HAP-1 (cell line): ENCODE data around the gene IFT81.
"Not testable (repeated sequence)": the region's sequence is repeated elsewhere in the genome, so short reads cannot be mapped to it uniquely, and the experiment has no call there.

Source experiments
- DNase-seq, 2 experiments: peaks; one replicate each; pipeline ENCODE4 v3.0.0-alpha.2; 2016 to 2020; ENCODE audit warnings: low spot score in 2 of 2
- H3K27me3 ChIP-seq: fragments of 250-450 bp; sonication (Bioruptor Pico); 2 replicates; pipeline ENCODE4 v1.5.1; 2020; ENCODE audit warnings: low read depth, mild to moderate bottlenecking, moderate library complexity
- H3K36me3 ChIP-seq: fragments of 250-450 bp; sonication (Bioruptor Pico); replicated peaks from 2 replicates; pipeline ENCODE4 v1.5.1; 2020; ENCODE audit warnings: mild to moderate bottlenecking
- H3K4me1 ChIP-seq: fragments of 250-450 bp; sonication (Bioruptor Pico); 2 replicates; pipeline ENCODE4 v1.5.1; 2020; ENCODE audit warnings: mild to moderate bottlenecking
- H3K4me3 ChIP-seq: fragments of 250-450 bp; sonication (Bioruptor Pico); 2 replicates; pipeline ENCODE4 v1.5.1; 2020; ENCODE audit warnings: mild to moderate bottlenecking, moderate library complexity
- H3K9me3 ChIP-seq: fragments of 250-450 bp; sonication (Bioruptor Pico); 2 replicates; pipeline ENCODE4 v1.5.1; 2020; ENCODE audit warnings: mild to moderate bottlenecking, moderate library complexity
- in situ Hi-C: fragments of 300-500 bp; cut with MboI; formaldehyde crosslinking; loops from 3 replicates; pipeline ENCODE4 v1.14.3; 2020; ENCODE audit warnings: low sequenced_read_pairs, inconsistent platforms, mixed read lengths

The IFT81 gene

DNA sequence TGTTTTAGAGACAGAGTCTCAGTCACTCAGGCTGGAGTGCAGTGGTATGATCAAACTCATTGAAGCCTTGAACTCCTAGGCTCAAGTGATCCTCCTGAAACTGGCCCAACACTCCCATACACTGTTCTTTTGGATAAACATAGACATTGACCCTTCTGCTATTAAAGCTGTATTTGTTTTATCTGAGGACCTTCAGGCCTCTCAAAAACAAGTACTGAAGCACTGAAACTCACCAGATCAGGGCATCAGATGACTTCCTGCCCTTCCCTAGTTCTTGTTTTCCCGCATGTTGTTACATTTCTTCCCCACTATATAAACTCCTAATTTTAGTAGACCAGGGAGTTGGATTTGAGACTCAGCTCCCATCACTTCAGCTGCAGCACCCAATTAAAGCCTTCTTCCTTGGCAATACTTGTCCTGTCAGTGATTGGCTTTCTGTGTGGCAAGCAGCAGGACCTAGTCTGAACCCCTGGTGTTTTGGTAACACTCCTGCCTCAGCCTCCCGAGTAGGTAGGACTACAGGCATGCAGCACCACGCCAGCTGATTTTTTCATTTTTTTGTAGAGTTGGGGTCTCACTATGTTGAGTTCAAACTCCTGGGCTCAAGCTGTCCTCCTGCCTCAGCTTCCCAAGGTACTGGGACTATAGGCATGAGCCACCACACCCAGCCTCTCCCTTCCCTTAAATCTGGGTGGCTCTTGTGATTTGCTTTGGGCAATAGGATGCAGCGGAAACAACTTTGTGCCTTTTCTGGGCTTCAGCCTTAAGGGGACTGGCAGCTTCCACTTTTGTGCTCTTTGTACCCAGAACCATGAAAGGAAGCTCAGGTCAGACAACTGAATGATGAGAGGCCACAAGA lies 12.5 kb upstream of the IFT81 start:
- in situ Hi-C loops: loop anchor here (25.0 kb wide), 1 partner anchor 176 kb away; the partner anchor contains the start of gene ATP2A2
- H3K4me3 ChIP-seq: no peak overlapping the region
- no peaks in the 10 kb centered on the region for H3K27me3 ChIP-seq
- no peaks in the 10 kb centered on the region for H3K36me3 ChIP-seq
- DNase-seq: no peak
- H3K4me1 ChIP-seq: peaks cover 15% of the 10 kb centered on the region
- H3K9me3 ChIP-seq: peaks cover 3% of the 10 kb centered on the region; the same call in 1 of the 2 replicates

DNA sequence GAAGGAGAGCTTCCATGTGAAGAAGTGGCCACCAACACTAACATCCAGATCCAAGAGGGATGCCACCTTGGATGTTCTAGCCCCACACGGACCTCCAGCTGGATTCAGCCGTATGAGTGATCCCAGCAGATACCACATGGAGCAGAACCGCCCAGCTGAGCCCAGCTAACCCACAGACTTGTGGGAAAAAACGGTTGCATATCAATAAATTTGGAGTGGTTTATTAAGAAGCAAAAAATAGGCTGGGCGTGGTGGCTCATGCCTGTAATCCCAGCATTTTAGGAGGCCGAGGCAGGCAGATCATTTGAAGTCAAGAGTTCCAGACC lies 11.9 kb upstream of the IFT81 start:
- no peak for DNase-seq
- Histone ChIP-seq H3K27me3 (no peaks in the 10 kb centered on the region), H3K4me1 (peaks cover 15% of the 10 kb centered on the region), H3K9me3 (peaks cover 3% of the 10 kb centered on the region; the same call in 1 of the 2 replicates), H3K4me3 (no peak overlapping the region), H3K36me3 (no peaks in the 10 kb centered on the region)
- in situ Hi-C loops: loop anchor here (25.0 kb wide), 1 partner anchor 175 kb away; the partner anchor contains the start of gene ATP2A2

DNA sequence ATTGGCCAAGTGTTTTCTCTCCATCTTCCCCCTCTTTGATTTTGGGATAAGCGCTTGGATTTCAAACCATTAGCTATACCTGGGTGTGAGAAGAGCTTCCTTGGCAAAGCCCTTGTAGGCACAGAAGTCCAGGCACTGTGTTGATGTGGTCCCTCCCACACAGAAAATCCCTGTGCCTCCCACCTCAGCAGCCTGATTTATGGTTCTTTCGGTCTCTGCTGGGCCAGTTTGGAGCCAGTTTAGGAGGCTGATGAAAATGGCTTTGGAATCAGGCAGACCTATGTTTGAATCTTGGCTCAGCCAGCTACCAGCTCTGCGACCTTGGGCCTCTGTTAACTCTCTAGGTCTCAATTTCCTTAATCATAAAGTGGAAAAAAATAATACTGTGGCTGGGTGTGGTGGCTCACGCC lies 9.6 kb upstream of the IFT81 start:
- H3K9me3 ChIP-seq: peaks cover 3% of the 10 kb centered on the region; the same call in 1 of the 2 replicates
- no peak for DNase-seq
- no peaks in the 10 kb centered on the region for H3K27me3 ChIP-seq
- H3K36me3 ChIP-seq: no peaks in the 10 kb centered on the region
- peaks cover 6% of the 10 kb centered on the region for H3K4me1 ChIP-seq
- in situ Hi-C loops: loop anchor here (25.0 kb wide), 1 partner anchor 173 kb away; the partner anchor contains the start of gene ATP2A2
- H3K4me3 ChIP-seq: no peak overlapping the region

DNA sequence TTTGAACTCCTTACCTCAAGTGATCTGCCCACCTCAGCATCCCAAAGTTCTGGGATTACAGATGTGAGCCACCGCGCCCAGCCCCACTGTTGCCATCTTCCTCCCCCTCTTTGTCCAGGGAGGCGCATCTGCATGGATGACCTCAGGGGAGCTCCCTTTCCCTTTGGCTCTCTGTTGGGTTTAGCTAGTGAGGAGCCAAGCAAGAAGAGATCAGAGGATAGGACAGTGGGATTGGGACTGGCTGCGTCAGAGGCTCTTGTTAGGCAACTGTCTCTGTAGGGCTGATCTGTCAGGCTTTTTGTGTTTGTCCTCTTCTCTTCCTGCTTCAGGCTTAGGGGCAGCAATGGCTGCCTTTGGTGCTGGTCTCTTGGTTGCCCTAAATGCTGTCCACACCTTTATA lies 8.5 kb upstream of the IFT81 start:
- H3K36me3 ChIP-seq: no peaks in the 10 kb centered on the region
- no peaks in the 10 kb centered on the region for H3K4me1 ChIP-seq
- no peaks in the 10 kb centered on the region for H3K27me3 ChIP-seq
- H3K9me3 ChIP-seq: 0 out of 2 replicates have a peak, but pooled peaks cover 3% of the 10 kb centered on the region
- DNase-seq: no peak
- no peak overlapping the region for H3K4me3 ChIP-seq
- in situ Hi-C loops: loop anchor here (25.0 kb wide), 1 partner anchor 172 kb away; the partner anchor contains the start of gene ATP2A2

DNA sequence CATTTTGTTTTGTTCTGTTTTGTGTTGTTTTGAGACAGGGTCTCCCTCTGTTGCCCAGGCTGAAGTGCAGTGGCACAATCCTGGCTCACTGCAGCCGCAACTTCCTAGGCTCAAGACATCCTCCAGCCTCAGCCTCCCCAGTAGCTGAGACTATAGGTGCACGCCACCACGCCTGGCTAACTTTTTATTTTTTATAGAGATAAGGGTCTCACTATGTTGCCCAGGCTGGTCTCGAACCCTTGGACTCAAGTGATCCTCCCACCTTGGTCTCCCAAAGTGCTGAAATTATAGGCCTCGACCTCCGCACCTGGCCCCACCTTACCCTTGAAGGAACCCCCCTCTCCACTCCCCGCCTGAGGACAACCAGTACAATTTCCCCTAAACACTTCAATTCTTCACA lies 7.5 kb upstream of the IFT81 start:
- no peak overlapping the region for H3K4me3 ChIP-seq
- in situ Hi-C loops: loop anchor here (25.0 kb wide), 1 partner anchor 171 kb away; the partner anchor contains the start of gene ATP2A2
- H3K4me1 ChIP-seq: no peaks in the 10 kb centered on the region
- no peaks in the 10 kb centered on the region for H3K27me3 ChIP-seq
- no peaks in the 10 kb centered on the region for H3K36me3 ChIP-seq
- no peak for DNase-seq
- 0 out of 2 replicates have a peak, but pooled peaks cover 2% of the 10 kb centered on the region for H3K9me3 ChIP-seq

DNA sequence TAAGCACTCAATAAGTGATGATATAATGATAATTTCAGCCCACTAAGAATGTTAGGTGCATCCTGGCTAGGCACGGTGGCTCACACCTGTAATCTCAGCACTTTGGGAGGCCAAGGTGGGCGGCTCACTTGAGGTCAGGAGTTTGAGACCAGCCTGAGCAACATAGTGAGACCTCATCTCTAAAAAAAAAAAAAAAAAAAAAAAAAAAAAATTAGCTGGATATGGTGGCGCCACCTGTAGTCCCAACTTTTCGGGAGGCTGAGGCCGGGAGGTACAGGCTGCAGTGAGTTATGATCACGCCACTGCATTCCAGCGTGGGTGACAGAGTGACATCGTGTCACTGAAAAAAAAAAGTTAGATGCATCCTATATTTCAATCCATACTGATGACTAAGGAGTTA lies 6.9 kb upstream of the IFT81 start:
- in situ Hi-C loops: loop anchor here (25.0 kb wide), 1 partner anchor 170 kb away; the partner anchor contains the start of gene ATP2A2
- not testable (repeated sequence) for H3K4me1 ChIP-seq, DNase-seq, H3K27me3 ChIP-seq, H3K9me3 ChIP-seq, H3K36me3 ChIP-seq, H3K4me3 ChIP-seq

DNA sequence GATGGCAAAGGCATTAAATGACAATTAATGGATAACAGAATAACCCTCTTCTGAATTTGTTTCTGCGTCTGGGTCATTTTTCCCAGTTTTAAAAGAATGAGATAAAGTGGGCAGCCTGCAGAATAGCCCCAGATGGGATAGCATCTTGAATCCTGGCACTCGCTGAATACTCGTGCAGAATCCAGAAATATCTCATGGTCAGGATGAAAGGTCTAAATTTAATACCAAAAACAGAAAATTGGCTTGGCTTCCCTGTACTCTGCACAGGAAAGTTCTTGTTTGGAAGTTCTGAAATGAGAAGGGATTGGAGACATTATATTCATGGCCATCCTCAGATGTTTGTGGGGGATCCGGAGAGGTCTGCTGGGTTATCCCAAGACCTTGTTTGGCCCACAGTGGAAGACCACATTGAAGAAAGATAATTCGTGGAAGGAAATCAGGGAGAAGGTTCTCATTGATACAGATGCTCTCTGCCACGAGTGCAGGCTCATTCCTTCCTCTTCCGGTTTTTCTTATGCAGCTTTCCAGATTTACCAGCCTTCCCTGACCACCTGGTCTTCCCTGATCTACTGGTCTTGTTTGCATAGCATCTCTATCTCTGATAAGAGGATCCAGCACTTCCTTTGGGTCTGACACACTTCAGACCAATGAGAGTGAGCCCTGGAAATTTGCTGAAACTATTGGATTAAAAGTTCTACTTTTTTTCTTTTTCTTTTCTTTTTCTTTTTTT lies 6.0 kb upstream of the IFT81 start:
- Histone ChIP-seq H3K4me1 (no peaks in the 10 kb centered on the region; the same call in 1 of the 2 replicates), H3K27me3 (no peaks in the 10 kb centered on the region), H3K4me3 (no peak overlapping the region), H3K9me3 (no peaks in the 10 kb centered on the region), H3K36me3 (no peaks in the 10 kb centered on the region)
- no peak for DNase-seq
- in situ Hi-C loops: loop anchor here (25.0 kb wide), 1 partner anchor 169 kb away; the partner anchor contains the start of gene ATP2A2

DNA sequence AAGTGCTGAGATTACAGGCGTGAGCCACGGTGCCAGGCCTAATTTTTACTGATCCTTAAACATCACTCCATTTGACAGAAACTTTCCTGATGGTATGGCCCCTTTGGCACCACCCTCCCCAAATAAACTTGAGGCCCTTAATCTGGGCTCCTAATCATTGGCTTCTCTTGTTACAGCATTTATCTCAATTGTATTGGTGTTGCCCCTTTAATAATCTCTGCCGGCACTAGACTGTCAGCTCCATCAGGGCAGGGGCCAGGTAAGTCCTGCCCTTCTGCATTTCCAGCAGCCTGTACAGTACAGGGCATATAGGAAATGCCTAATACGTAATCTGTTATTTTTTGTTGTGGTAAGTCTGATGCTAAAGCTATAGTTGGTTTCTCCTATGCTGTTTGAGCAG lies 1.2 kb upstream of the IFT81 start:
- no peaks in the 10 kb centered on the region for H3K9me3 ChIP-seq
- in situ Hi-C loops: loop anchor here (25.0 kb wide), 1 partner anchor 164 kb away; the partner anchor contains the start of gene ATP2A2
- no peak for DNase-seq
- peaks cover under 1% of the 10 kb centered on the region; the same call in 1 of the 2 replicates for H3K36me3 ChIP-seq
- no peaks in the 10 kb centered on the region for H3K27me3 ChIP-seq
- no peak overlapping the region for H3K4me3 ChIP-seq
- peaks cover 21% of the 10 kb centered on the region for H3K4me1 ChIP-seq

DNA sequence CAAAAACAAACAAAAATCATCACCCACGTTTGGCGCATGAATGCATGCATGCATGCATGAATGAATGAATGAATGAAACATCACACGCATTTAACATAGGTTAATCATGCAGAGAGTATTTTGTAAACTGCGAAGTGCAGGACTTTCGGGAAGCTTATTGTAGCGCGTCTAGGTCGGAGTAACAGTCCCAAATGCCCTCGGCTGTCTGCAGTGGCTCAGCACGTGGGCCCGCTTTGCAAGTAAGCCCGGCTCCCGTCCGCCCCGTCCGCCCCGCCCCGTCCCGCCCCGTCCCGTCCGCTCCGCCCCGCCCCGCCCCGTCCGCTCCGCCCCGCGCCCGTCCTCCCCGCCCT lies 263 bp upstream of the IFT81 start:
- Histone ChIP-seq H3K9me3 (no peaks in the 10 kb centered on the region), H3K27me3 (no peaks in the 10 kb centered on the region), H3K4me1 (peaks cover 23% of the 10 kb centered on the region), H3K36me3 (peaks cover 7% of the 10 kb centered on the region), H3K4me3 (no peak overlapping the region)
- no peak for DNase-seq
- in situ Hi-C loops: loop anchor here (25.0 kb wide), 1 partner anchor 163 kb away; the partner anchor contains the start of gene ATP2A2

DNA sequence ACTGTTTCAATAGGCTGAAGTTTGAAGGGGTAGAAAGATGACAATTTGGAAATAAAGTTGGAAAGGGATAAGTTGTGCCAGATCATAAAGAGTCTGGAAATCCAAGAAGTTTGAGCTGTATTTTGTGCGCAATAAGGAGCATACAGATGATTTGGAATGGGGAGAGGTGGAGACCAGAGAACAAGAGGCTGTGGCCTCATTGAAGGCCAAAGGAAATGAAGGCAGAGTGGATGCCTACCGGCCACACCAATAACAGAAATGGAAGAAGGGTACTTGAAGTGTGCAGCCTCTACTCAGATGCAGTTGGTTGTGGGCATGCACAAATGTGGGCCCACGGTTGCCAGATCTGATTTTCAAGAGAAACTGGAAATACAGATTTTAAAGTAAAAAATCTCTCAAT lies 2.4 kb downstream of the IFT81 start:
- no peak overlapping the region for H3K4me3 ChIP-seq
- DNase-seq: no peak
- no peaks in the 10 kb centered on the region for H3K27me3 ChIP-seq
- H3K9me3 ChIP-seq: no peaks in the 10 kb centered on the region
- peaks cover 18% of the 10 kb centered on the region for H3K36me3 ChIP-seq
- in situ Hi-C loops: no loop called here
- H3K4me1 ChIP-seq: peaks cover 23% of the 10 kb centered on the region

DNA sequence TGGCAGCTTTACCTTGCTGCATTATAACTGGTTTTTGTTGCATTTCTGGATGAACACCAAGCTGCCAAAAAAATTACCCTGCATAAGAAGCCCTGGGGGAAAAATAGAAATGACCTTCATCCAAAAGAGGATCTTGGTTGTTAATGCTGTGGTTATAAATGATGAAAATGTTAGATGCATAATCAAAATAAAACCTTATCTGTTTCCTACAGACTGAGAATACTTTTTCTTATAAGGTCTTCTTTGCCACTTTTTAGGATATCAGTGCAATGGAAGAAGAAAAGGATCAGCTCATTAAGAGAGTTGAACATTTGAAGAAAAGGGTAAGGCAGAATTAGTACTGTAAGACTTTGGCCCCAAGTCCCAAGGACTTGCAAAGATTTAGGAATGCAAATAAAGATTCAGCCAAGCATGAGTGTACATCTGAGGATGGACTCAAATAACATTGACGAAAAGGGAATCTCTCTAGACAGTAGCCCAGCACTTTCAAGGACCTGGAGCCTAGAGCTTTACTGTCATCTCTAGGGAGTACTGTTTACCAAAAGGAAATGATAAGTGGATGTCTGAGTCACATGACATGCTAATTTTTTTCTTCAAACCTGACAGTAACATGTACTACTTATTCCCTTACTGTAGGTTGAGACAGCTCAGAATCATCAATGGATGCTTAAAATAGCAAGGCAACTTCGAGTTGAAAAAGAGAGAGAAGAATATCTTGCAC lies 10.7 kb downstream of the IFT81 start:
- Histone ChIP-seq H3K4me1 (no peaks in the 10 kb centered on the region), H3K27me3 (no peaks in the 10 kb centered on the region), H3K36me3 (peaks cover 25% of the 10 kb centered on the region), H3K9me3 (no peaks in the 10 kb centered on the region), H3K4me3 (no peak overlapping the region)
- in situ Hi-C loops: no loop called here
- no peak for DNase-seq

DNA sequence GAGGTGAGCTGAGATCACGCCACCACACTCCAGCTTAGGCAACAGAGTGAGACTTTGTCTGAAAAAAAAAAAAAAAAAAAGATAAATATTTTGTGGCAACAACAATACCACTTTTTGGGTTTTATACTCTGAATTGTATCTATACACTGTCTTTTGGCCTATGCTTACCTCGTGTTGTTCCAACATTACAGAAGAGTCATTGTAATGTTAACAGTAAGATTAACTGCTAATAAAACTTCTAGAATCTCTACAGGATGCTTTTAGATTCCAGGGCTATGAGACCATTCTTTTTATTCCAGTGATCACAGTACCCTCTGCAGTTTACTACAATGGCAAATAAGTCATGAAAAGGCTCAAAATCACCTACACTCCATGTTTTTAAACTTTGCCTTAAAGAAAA lies 11.6 kb downstream of the IFT81 start:
- Histone ChIP-seq H3K36me3 (peaks cover 23% of the 10 kb centered on the region), H3K4me3 (no peak overlapping the region), H3K9me3 (no peaks in the 10 kb centered on the region), H3K27me3 (no peaks in the 10 kb centered on the region), H3K4me1 (no peaks in the 10 kb centered on the region)
- in situ Hi-C loops: no loop called here
- DNase-seq: peak in 1 of 2 experiments; percentile 45

DNA sequence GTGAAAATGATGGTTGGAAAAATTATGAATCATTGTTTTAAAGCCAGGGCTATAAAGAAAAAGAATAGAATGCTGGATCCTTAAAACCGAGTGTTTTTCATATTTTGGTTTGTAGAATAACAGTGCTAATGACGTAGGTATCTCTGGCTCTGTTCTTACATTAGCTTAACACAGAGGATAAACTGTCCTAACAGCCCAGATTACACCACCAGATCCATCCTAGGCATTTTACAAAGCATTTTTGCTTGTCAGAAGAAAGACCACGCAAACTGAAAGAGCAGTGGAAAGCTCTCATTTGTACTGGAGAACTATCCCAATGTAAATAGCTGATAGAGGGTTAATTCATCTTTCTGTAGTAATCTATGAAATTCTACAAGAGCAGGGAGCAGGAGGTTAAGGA lies 13.6 kb downstream of the IFT81 start:
- Histone ChIP-seq H3K36me3 (peaks cover 23% of the 10 kb centered on the region), H3K9me3 (no peaks in the 10 kb centered on the region), H3K27me3 (no peaks in the 10 kb centered on the region), H3K4me3 (no peak overlapping the region), H3K4me1 (no peaks in the 10 kb centered on the region)
- in situ Hi-C loops: no loop called here
- no peak for DNase-seq
